K562 (cell line): ENCODE data around the gene ADSS1. TPM values are rescaled to one million over a fixed set of nuclear protein-coding genes. Genes with fewer than 3 reads are reported as not detected.

Source experiments
- ELK1 ChIP-seq: sonication (generic); formaldehyde crosslinking; IDR thresholded peaks from 2 replicates; pipeline ENCODE4 v1.8.1; 2022; ENCODE audit warnings: missing genetic modification reagents
- GTF2B ChIP-seq: IDR thresholded peaks from 2 replicates; pipeline ENCODE4 v1.6.1; 2011; ENCODE audit not compliant: insufficient read length; ENCODE audit errors: extremely low read depth
- HNRNPL ChIP-seq: fragments of 200-400 bp; formaldehyde crosslinking; IDR thresholded peaks from 2 replicates; pipeline ENCODE4 v1.6.1; 2017; ENCODE audit warnings: low read depth, mild to moderate bottlenecking, low read length
- HNRNPLL ChIP-seq: fragments of 200-400 bp; formaldehyde crosslinking; IDR thresholded peaks from 2 replicates; pipeline ENCODE4 v1.6.1; 2017; ENCODE audit warnings: low read length, low read depth, mild to moderate bottlenecking; ENCODE audit not compliant: poor library complexity, severe bottlenecking
- IRF1 ChIP-seq: sonication (generic); formaldehyde crosslinking; IDR thresholded peaks from 2 replicates; pipeline ENCODE4 v1.8.0; 2022; ENCODE audit warnings: missing genetic modification reagents, mild to moderate bottlenecking, borderline replicate concordance
- MAFG ChIP-seq: fragments of 450-650 bp; conservative IDR thresholded peaks from 2 replicates; pipeline ENCODE4 v1.6.1; 2016; ENCODE audit warnings: missing genetic modification characterization, missing compliant biosample characterization
- MBD2 ChIP-seq: sonication (generic); IDR thresholded peaks from 2 replicates; pipeline ENCODE4 v1.6.1; 2016; ENCODE audit warnings: low read depth, borderline replicate concordance
- NCOA4 ChIP-seq: fragments of 450-650 bp; IDR thresholded peaks from 2 replicates; pipeline ENCODE4 v1.6.1; 2018; ENCODE audit warnings: mild to moderate bottlenecking; ENCODE audit not compliant: partially characterized antibody
- NEUROD1 ChIP-seq: fragments of 150-350 bp; IDR thresholded peaks from 2 replicates; pipeline ENCODE4 v1.6.1; 2014; ENCODE audit warnings: borderline replicate concordance, low read length, low read depth; ENCODE audit not compliant: partially characterized antibody
- NFE2 ChIP-seq: IDR thresholded peaks from 2 replicates; pipeline ENCODE4 v1.6.1; 2014; ENCODE audit warnings: antibody characterized with exemption, low read depth
- NUFIP1 ChIP-seq: fragments of 450-650 bp; IDR thresholded peaks from 2 replicates; pipeline ENCODE4 v1.6.1; 2018; ENCODE audit not compliant: partially characterized antibody
- PHB2 ChIP-seq: fragments of 450-650 bp; IDR thresholded peaks from 2 replicates; pipeline ENCODE4 v1.6.1; 2017; ENCODE audit warnings: low read depth
- RBM17 ChIP-seq: fragments of 200-400 bp; formaldehyde crosslinking; IDR thresholded peaks from 2 replicates; pipeline ENCODE4 v1.6.1; 2017; ENCODE audit warnings: low read depth, mild to moderate bottlenecking, low read length, borderline replicate concordance
- SAFB2 ChIP-seq: fragments of 200-400 bp; formaldehyde crosslinking; IDR thresholded peaks from 2 replicates; pipeline ENCODE4 v1.6.1; 2018; ENCODE audit warnings: borderline replicate concordance, low read length, low read depth, moderate library complexity; ENCODE audit not compliant: severe bottlenecking
- SRSF1 ChIP-seq: fragments of 200-400 bp; formaldehyde crosslinking; IDR thresholded peaks from 2 replicates; pipeline ENCODE4 v1.6.1; 2017; ENCODE audit warnings: mild to moderate bottlenecking, low read depth, low read length, moderate library complexity
- TBP ChIP-seq: optimal IDR thresholded peaks from 2 replicates; pipeline ENCODE3; 2011; ENCODE audit warnings: low read depth, low read length, improper control_type of control experiment
- TSHZ1 ChIP-seq: fragments of 250-450 bp; sonication (Bioruptor Pico); IDR thresholded peaks from 2 replicates; pipeline ENCODE4 v1.4.0; 2020; ENCODE audit warnings: mild to moderate bottlenecking, moderate library complexity
- ZBTB7A ChIP-seq: IDR thresholded peaks from 2 replicates; pipeline ENCODE4 v1.6.1; 2011; ENCODE audit warnings: low read depth, mild to moderate bottlenecking, low read length, moderate library complexity, borderline replicate concordance; ENCODE audit not compliant: control insufficient read depth
- ZBTB8A ChIP-seq: fragments of 450-650 bp; IDR thresholded peaks from 2 replicates; pipeline ENCODE4 v1.6.1; 2018; ENCODE audit warnings: mild to moderate bottlenecking, moderate library complexity; ENCODE audit not compliant: partially characterized antibody
- ZC3H4 ChIP-seq: sonication (generic); formaldehyde crosslinking; IDR thresholded peaks from 2 replicates; pipeline ENCODE4 v1.9.0; 2021; ENCODE audit warnings: missing genetic modification reagents, borderline replicate concordance
- ZFP1 ChIP-seq: fragments of 450-650 bp; formaldehyde crosslinking; IDR thresholded peaks from 2 replicates; pipeline ENCODE4 v1.4.0; 2020; ENCODE audit warnings: mild to moderate bottlenecking, mixed read lengths
- ZFPM2 ChIP-seq: fragments of 250-450 bp; sonication (Bioruptor Pico); IDR thresholded peaks from 2 replicates; pipeline ENCODE4 v1.5.1; 2022; ENCODE audit warnings: mild to moderate bottlenecking
- ZKSCAN3 ChIP-seq: fragments of 250-450 bp; sonication (Bioruptor Pico); IDR thresholded peaks from 2 replicates; pipeline ENCODE4 v1.4.0; 2020
- ZNF695 ChIP-seq: fragments of 450-650 bp; formaldehyde crosslinking; IDR thresholded peaks from 2 replicates; pipeline ENCODE4 v1.4.0; 2020; ENCODE audit warnings: mild to moderate bottlenecking, moderate library complexity
- ZSCAN29 ChIP-seq: fragments of 450-650 bp; IDR thresholded peaks from 2 replicates; pipeline ENCODE4 v1.6.1; 2017
- polyA plus RNA-seq, 8 experiments: library from polyadenylated mRNA; depleted of rRNA in 4 of 8; stranded (reverse) in 5 of 8; unstranded in 3 of 8; fragments of >200 nt; fragmentation: Nextera tagmentation in 2 of 8; fragmentation: Illumina TruSeq in 1 of 8; extraction: Ambion mirVana in 2 of 8; extraction: Trizol in 1 of 8; gene quantifications; 2 replicates each; pipeline versions ENCODE4 v1.2.1 to v1.2.3, GENCODE V29; 2011 to 2014; ENCODE audit warnings: inconsistent platforms in 1 of 8, missing spikeins in 1 of 8
- total RNA-seq, 7 experiments: library from RNA; depleted of rRNA in 6 of 7; stranded (reverse); fragments of >200 nt in 6 of 7; fragmentation: Illumina TruSeq in 2 of 7; extraction: Trizol in 2 of 7; gene quantifications; 2 replicates each; pipeline versions ENCODE4 v1.2.1 to v1.2.3, GENCODE V29; 2011 to 2021; ENCODE audit warnings: low replicate concordance in 1 of 7

Gene ADSS1
- total and polyA plus RNA-seq, 9 of the 15 experiments (the other 6 are each of a cell fraction or from before 2014, with no cell fraction given): 0.53 to 5.9 (median 3.9) TPM

- TF ChIP-seq PHB2 (no peak), ZKSCAN3 (CRISPR knock-in tag) (no peak), MBD2 (no peak), NFE2 (peak; percentile 78), ZBTB7A (peak; percentile 23; the same call in 1 of the 2 replicates), RBM17 (no peak), ELK1 (CRISPR knock-in tag) (no peak), NCOA4 (no peak), NUFIP1 (no peak), ZBTB8A (no peak), MAFG (tag) (no peak), IRF1 (CRISPR knock-in tag) (no peak), TBP (peak; percentile 19), ZFPM2 (CRISPR knock-in tag) (no peak), ZNF695 (CRISPR knock-in tag) (no peak), ZSCAN29 (no peak), HNRNPL (no peak), TSHZ1 (CRISPR knock-in tag) (no peak), GTF2B (no peak), NEUROD1 (peak; percentile 71), HNRNPLL (peak; percentile 30), SAFB2 (no peak), ZC3H4 (CRISPR knock-in tag) (no peak), SRSF1 (no peak), ZFP1 (CRISPR knock-in tag) (no peak)
Measured at GRCh38 chr14:104700747-104701217, 23.2 kb upstream of the ADSS1 start (continued).
